ENCODE measurements around the gene SPECC1.
"Not testable (repeated sequence)": the region's sequence is repeated elsewhere in the genome, so short reads cannot be mapped to it uniquely, and the experiment has no call there.

SPECC1 gene

DNA sequence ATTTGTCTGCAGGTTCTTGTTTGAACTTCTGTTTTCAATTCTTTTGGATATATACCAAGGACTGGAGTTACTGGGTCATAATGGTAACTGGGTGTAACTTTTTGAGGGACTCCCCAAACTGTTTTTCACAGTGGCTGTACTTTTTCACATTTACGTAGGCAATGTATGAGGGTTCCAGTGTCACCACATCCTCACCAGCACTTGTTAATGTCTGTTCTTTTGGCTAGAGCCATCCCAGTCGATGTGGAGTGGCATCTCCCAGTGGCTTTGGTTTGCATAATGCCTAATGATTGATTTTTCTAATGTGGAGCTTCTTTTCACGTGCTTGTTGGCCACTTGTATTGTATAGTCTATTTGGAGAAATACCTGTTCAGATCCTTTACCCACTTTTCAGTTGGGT, 59.3 kb downstream of the SPECC1 start:
- no peak for DNase-seq (ENCODE audit: low read depth)

DNA sequence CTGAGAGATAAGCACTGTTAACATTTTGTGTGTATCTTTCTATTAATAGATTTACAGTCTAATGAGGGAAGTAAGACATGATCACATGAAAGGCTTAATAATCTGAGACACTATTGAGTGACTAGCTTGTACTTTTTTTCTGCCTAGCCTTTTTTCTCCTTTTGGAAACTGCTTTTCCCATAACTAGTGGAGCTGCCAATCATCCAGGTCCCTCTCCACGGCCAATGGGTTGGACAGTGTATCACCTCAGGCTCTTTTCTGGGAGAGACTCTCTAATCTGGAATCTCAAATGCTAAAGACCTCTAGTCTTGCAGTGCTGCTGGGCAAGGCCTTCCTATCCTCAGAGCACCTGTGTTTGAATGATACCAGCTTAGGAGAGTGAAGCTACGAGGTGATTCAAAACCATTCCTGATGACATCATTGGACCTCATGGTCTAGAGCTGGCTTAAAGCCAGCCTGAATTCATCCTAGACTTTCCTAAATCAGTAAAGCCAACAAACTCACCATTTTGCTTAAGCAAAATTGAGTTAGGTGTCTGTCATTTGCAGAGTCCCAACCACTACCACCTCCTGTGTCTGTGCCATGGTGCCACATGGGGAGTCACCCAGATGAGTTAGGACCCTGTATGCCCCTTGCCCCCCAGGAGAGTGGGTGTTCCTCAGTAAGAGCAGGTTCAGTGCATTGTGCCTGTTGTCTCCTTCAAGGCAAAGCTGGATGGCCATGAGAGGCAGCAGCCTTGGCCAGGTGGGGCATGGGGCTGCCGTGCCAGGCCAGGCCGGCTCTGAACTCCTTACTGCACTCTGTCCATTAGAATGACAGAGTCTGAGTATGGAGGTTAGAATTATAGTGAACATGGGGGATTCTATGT, 62.9 kb downstream of the SPECC1 start:
- DNase-seq (ENCODE audit: low read depth), result no peak

DNA sequence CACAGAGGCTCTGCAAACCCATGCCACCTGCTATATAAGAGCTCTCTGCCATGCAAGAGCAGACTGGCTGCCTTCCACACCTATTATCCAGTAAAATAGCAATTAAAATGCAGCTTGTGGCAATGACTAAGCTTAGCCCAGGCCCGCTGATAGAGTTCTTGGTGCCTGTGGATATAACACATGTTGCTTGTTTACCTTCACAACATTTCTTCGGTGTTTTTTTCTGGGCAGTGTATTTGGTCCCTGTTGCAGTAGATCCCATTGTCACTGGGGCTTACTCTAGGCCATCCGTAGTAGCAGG, 63.5 kb downstream of the SPECC1 start:
- no peak for DNase-seq (ENCODE audit: low read depth)

DNA sequence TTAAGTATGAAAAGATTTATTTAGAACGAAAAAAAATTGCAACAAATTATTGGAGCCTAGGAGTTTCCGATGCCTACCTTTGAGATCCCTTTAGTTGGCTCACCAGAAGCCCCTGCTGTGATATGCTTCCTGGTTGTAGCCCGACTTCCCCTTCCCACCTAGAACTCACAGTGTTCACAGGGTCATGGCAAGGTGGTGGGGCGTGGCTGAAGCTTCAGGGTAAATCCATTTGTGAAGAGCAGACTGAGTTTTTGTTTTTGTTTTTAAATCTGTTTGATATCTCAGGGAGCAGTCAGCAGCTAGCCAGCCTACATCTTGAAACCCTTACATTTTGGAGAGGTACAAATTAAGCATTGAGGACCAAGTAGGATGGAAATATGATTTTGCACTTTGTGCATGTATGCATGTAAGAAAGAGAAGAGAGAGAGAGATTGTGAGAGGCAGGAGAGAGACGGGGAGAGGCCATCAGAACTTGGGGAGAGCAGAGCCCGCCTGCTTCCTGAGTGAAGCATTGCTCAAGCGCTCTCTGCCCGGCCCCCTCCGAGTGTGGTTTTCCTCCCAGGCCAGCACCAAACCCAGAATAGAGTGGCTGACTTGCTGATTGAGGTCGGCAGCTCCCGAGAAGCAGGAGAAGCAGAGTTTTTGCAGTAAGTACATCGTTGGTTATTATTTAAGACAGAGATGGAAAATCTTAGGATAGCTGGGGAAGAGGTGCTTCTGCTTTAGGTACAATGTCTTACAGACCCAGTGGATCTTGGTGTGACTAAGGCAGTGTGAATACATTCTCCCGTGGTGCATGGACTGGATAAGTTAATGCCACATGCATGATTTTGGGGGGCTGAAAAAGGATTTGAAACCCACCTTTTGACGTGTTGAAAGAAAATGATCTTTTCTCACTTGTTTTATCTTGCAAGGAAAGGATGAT, 64.2 kb downstream of the SPECC1 start:
- no peak for DNase-seq (ENCODE audit: low read depth)

DNA sequence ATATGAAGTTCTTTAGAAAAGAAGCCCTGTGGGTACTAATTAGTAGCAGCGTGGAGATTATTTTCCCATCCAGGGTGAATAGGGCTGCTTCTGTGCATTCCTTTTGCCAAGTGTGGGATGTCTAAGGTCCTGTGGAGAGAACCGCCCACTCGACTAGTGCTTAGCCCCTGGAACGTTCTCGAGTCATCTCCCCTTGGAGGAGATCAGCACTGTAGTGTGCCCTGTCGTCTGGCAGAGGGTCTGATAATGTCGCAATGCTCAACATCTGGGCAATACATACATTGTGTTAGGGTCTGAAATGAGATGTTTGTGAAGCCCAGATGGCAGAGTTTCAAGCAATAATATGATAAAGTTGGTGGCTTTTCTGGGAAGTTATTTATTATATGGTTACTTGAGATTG, 64.8 kb downstream of the SPECC1 start:
- DNase-seq (ENCODE audit: low read depth), result no peak

DNA sequence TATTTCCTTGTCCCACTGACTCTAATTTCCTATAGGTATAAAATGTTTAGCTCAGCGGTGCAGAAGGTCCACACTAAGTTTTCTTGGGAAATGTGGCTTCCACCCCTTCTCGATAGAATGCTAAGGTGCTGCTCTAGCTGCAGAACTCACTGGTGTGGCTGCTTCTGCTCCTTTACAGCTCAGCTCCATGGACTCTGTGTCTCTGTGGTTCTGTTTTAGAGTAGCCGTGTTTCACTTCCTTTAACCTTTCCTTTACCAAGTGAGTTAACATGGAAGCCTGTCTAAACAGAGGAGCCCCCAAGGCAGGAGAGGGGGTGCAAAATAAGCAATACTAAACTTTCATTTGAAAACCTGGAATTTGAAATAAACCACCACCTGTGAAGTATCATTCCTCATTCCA, 65.3 kb downstream of the SPECC1 start:
- DNase-seq (ENCODE audit: low read depth), result no peak

DNA sequence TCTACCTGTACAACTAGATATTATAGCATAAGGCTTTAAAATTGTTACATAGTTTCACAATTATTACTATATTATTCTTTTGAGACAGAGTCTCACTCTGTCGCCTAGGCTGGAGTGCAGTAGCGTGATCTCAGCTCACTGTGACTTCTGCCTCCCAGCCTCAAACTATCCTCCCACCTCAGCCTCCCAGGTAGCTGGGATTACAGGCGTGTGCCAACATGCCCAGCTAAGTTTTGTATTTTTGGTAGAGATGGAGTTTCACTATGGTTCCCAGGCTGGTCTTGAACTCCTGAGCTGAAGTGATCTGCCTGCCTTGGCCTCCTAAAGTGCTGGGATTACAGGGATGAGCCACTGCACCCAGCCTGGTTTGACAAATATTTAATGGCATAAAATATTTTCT, 67.0 kb downstream of the SPECC1 start:
- not testable (repeated sequence) for DNase-seq (ENCODE audit: low read depth)

DNA sequence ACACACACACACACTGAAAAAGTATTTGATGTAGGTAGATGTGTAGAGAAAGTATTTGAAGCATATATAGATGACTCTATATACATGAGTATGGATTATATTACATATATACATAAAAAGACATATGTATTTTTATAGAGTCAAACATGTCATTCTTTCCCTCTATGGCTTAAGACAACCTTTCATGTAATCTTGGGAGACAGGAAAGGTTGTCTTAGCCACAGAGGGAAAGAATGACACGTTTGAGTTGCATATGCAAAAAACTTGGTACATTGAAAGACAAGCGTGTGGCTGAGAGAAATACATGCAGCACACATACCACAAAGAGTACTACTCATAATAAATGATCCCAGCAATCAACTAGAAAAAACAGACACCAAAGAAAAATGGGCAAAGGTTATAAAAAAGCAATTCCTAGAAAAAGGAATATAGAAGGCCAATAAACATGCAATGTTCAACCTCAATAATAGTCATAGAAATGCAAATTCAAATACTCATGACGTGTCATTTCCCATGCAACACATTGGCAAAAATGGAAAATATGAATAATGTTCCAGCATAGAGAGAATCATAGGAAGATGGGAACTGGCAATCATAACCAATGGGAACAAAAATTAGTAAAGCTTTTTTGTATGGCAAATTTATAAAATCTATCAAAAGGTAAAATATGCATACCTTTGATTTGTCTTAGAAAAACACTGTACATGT, 69.0 kb downstream of the SPECC1 start:
- DNase-seq (ENCODE audit: low read depth), result no peak

DNA sequence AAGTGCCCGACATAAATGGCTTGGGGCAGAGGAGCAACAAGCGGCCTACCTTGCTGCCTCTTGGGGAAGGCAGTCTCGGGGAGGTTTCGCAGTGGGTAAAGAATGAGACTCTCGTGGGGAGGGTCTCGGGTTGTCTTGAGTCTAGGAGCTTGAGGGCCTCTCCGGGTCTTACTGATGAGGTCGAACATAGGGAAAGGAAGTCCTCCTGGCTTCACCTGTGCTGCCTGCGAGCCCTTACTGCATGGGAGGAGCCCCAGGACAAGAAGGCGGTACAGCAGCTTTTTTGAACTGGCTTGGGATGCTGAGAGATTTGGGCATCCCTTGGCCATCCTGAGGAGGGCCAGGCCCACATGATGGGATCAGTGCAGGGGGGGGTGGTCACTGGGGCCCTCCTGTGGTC, 71.4 kb downstream of the SPECC1 start:
- no peak for DNase-seq (ENCODE audit: low read depth)

DNA sequence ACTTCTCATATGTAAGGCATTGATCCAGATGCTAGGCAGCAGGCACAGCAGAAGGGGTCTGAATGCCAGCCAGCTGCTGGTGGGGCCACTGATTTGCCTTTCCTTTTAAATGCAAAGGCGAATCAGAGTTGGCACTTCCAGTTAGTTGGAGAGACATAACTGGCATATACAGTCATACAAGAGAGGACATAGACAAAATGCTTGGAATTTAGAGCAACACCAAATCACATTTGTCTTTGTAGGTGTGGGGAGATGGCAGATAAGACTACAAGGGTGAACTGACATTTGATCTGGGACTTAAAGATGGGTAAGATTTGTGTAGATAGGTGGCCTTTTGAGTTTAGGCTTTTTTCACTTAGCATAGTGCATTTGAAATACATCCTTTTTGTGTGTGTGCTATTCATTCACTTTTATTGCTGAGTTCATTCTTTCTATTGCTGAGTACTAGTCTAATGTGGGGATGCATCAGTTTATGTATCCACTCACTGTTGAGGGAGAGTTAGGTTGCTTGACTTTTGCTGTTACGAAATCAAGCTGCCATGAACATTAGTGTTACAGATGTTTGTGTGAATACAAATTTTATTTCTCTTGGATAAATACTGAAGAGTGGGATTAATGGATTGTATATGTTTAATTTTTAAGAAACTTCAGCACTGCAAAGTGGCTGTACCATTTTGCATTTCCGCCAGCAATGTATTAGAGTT, 74.1 kb downstream of the SPECC1 start:
- DNase-seq (ENCODE audit: low read depth), result no peak

DNA sequence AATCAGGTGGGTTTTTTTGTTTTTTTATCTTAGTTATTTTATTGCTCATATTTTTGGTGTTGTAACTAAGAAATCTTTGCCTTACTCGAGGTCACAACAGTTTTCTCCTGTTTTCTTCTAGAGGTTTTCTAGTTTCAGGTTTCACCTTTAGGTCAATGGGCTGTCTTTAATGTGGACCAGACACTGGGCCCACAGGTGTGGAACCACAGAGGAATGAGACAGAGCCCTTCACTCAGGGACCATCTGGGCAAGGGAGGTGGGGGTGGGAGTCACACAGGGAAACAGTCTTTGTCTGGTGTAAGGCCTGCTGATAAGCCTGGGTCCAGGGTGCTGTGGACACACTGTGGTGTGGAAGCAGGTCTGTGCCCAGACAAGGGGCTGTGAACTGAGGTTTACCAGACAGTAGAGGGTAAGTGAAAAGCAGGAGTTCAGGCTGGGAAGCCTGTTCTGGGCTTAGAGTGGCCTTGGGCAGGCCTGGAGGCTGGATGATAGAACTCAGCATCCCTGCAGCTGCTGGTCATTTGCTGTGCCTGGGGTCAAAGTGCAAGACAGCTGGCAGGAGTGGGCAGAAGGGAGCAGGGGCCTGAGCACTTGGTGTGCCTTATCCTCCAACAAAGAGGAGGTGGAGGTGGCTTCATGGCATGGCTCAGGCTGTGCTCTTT, 75.6 kb downstream of the SPECC1 start:
- DNase-seq (ENCODE audit: low read depth), result no peak

DNA sequence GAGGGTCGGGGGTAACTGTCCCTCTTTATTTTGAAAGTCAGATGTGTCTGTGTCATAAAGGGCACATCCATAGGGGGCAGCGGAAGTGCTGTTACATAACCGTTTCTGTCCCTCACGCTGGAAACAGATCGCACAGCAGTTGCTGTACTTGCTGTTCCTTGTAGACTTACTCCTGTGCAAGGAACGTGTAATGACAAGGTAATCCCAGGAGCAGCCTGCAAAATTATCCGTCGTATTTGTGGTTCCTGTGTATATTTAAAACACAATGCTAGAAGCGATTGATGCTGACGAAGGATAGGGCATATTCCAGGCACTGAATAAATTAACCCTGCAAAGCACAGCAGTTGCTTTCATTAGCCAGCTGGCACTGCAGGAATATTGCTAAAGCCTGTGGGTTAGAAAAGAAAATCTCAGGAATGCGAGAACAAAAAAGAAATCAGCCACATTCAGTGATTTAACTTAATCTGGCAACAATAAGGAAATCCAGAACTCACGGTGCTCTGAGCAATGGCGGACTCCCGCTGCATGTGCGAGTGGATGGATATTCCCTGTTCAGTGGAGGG, 76.2 kb downstream of the SPECC1 start:
- peak; percentile 31 for DNase-seq (ENCODE audit: low read depth)

DNA sequence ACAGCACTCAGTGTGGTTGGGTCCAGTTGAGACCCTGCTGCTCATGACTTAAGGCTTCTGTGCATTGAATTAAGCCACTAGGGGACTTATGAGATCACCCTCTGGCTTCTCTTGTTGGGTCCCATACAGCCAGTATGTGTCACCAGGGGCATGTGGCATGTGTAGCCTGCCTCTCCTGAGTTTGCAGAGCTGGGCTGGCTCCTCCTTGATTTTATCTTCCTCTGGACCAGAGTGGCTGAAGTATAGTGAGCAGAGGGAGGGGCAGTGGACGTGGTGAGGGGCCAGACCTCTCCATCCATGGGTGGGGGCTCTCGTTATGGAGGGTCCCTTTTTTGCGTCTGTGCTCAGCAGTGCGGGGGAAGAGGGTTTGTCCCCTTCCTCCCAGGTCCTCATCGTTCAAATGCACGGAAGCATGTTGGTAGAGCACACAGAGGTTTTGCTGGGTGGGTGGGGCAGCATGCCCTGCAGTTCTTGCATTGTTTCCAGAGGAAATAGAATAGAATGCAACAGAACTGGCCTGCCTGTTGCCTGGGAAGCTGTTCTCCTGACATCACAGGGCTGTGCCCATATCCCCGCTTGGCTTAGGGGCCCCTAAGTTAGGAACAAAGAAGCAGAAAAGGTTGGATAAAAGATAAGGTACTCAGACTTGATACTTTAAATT, 77.4 kb downstream of the SPECC1 start:
- no peak for DNase-seq (ENCODE audit: low read depth)

DNA sequence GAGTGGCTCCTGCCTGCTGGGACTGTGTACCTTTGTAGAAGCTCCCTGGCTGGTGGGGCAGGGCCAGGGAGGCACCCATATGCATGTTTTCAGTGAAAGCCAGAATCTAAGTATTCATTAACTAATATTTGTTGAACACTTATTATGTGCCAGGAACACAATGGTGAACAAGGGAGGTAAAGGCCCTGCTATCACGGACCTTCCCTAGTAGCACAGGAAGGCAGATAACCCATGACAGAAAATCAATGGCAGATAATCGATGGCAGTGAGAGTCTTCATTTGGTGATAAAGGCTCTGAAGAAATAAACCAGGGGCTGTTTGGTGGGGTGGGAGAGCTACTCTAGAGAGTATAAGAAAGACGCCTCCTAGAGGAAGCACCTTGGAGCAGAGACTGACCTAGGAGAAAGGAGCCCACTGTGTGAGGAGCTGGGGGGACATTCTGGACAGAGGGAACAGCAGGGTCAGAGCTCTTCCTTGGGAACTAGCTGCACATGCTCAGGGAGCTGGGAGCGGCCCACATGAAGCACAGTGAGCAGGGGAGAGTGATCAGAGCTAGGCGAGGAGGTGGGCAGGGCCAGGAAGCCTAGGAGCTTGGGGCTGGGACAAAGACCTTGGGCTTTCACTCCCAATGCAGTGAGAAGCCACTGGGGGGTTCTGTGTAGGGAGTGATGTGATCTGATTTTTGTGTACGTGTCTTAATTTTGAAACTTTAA, 78.5 kb downstream of the SPECC1 start:
- no peak for DNase-seq (ENCODE audit: low read depth)

DNA sequence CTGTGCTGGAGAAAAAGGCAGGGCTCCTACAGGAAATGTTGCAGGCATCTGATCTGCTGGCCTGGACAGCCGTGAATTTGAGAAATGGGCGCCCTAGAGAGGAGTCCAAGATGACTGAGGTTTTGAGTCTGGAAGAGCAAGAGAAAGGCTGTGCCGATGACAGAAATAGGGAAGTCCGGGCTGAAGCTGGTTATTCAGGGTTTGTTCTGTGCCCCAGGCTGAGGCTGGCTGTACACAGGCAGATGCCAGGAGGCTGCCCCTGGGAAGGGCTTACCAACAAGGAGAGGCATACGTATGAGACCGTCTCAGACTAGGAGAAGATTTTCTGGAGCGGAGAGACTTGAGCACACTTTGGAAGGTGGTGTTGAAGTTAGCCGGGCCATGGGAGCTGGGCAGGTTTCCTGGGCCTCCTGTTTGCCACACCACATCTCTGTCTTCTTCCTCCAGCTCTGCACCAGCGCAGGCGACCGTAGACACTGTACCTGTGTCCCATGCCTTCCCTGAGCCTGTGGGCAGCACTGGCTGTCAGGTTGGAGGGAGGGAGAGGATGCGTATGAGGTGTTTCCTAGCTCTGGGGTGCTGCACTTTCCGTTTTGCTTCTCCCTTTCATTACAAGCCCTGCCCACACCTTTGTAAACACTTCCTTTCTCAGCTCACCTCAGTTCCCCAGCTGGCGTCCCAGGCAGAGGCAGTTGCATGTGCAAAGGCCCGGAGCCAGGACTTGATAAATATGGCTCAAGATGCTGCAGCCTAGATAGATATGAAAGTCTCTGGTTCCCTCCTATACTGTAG, 80.8 kb downstream of the SPECC1 start:
- no peak for DNase-seq (ENCODE audit: low read depth)

DNA sequence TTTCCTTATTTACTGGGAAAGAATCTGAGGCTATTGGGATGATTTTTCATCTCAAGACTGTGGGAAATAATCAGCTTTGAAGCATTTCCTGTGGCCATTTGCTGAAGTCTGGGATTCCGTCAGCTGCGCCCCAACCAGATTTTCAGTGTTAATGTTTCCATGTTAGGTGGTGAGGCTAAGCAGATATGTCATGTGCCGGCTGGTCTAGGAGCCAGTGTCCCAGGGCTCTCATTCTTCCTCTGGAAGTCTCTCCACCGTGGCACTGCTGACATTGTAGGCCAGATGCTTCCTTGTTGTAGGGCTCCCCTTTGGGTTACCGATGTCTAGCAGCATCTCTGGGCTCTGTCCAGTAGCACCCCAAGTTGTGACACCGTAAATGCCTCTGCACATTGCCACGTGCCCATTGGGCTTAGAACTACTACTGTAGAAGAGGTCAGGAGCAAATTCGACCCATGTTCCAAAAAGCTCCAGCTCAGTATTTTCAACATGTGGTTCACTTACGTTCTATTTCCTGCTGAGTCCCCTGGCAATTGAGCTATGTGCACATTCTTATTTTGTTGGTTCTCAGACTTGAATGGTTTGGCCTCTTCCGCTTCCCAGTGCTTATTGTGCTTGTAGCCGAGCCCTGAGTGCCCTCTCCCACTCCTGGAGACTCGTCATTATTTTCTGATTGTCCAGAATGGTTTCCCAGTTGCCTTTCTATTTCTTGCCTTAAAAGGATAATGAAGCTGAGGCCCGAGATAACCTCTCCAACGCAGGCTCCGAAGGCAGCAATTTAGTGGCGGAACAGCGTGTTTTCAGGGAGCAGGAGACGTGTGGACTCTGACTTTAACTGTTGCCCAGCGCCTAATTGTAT, 82.2 kb downstream of the SPECC1 start:
- DNase-seq (ENCODE audit: low read depth), result no peak

DNA sequence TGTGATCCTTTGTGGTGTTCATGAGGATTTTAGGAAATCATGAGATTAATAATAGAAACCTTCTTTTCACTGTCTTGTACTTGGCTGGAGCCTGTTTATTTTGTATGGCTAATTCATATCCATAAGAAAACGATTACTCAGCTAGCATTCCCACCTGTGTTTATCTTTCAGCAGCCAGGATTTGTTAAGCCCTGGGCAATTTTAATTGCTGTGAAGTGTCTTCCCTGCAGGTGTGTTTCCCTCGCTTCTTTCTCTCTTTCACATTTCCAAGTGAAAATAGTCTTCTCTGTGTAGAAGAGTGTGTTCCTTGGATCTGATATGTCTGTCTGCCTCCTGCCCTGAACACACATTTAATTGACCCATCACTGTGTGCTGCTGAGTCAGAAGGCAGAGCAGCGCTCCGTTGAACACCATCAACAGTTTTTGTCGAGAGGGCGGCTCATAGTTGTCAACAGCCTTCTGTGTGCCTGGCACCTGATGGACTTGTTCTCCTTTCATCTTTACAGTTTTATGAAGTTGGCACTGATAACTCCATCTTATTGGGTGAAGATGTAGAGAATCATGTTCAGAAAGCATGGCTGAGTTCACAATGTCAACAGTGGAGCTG, 83.2 kb downstream of the SPECC1 start:
- no peak for DNase-seq (ENCODE audit: low read depth)
